Spleen (tissue), 7 donors: ENCODE measurements around the gene IL12B.

Experiments
- CTCF ChIP-seq, 11 experiments: fragments of 200-600 bp in 7 of 11; fragments of 450-650 bp in 4 of 11; sonication (generic) in 4 of 11; IDR thresholded peaks in 8 of 11; conservative IDR thresholded peaks in 3 of 11; 1 replicate in 7 of 11; 2 replicates in 4 of 11; pipeline versions ENCODE4 v1.4.0 to v1.8.0; 2016 to 2021; ENCODE audit warnings: antibody characterized with exemption in 11 of 11, inconsistent platforms in 4 of 11, mild to moderate bottlenecking in 1 of 11
- POLR2A ChIP-seq, 3 donors: fragments of 450-650 bp; IDR thresholded peaks; one replicate each; pipeline ENCODE4 v1.5.1; 2017; ENCODE audit warnings: antibody characterized with exemption in 3 of 3, mild to moderate bottlenecking in 1 of 3
- POLR2AphosphoS5 ChIP-seq, 3 donors: sonication (generic); formaldehyde crosslinking; IDR thresholded peaks; one replicate each; pipeline ENCODE4 v1.5.1; 2017; ENCODE audit warnings: antibody characterized with exemption in 3 of 3
- donor health status: DM: no; HTN: no; CAD: no; lungs with moderate emphysema.
- donor health status: DM: no; HTN: no; CAD: no.
- donor health status: DM: no; HTN: no; CAD: no.

GRCh38 chr5:159343295-159344094, 13.2 kb upstream of the IL12B start:
- TF ChIP-seq POLR2A (IDR thresholded peaks at IDR 0.05): no peak
- no peak for TF ChIP-seq CTCF (IDR thresholded peaks at IDR 0.05 in 8 of 11, conservative IDR thresholded peaks at IDR 0.05 in 3 of 11)
- no peak for TF ChIP-seq POLR2AphosphoS5 (IDR thresholded peaks at IDR 0.05)
